GM08714 (cell line): ENCODE measurements around the gene CCT6B.

Source experiments
- H3K4me3 ChIP-seq: fragments of 200-500 bp; sonication (Bioruptor generic); 2 replicates; pipeline ENCODE4 v1.5.1; 2014; ENCODE audit warnings: mild to moderate bottlenecking, low read length, inconsistent platforms
- ZNF274 ChIP-seq: IDR thresholded peaks from 2 replicates; pipeline ENCODE4 v1.6.1; 2012; ENCODE audit warnings: mild to moderate bottlenecking, low read depth, low read length

CCT6B gene

DNA sequence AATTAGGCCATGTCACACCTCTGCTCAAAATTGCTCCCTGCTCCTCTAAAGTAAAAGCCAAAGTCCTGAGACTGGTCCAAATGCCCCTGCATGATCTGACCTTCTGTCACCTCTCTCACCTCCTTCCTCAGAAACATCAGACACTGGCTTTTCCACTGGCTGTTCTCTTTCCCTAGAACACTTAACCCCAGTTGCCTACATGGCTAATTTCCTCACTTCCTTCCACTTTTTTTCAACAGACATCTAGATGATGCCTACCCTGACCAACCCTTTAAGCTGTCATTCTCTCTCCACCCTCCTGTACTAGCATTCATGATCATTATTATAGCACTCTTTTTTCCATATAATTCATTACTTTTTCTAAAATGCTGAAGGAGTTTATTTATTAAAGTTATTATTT lies 31.0 kb downstream of the CCT6B start:
- no peak overlapping the region for H3K4me3 ChIP-seq
- TF ChIP-seq ZNF274 = no peak

DNA sequence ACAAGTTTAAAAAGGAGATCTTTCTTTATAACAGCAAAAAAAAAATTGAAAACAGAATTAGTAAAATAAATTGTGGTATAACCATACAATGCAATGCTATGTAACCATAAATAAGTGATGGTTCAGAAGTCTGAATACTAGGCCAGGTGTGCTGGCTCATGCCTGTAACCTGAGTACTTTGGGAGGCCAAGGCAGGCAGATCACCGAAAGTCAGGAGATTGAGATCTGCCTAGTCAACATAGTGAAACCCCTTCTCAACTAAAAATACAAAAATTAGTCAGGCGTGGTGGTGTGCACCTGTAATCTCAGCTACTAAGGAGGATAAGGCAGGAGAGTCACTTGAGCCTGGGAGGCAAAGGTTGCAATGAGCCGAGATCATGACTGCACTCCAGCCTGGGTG lies 34.6 kb downstream of the CCT6B start:
- no peak overlapping the region for H3K4me3 ChIP-seq
- no peak for TF ChIP-seq ZNF274

DNA sequence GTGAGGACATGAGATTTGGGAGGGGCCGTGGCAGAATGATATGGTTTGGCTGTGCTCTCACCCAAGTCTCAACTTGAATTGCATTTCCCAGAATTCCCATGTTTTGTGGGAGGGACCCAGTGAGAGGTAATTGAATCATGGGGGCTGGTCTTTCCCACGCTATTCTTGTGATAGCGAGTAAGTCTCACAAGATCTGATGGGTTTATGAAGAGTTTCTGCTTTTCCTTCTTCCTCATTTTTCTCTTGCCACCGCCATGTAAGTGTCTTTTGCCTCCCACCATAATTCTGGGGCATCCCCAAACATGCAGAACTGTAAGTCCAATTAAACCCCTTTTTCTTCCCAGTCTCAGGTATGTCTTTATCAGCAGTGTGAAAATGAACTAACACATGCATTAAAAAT lies 40.6 kb downstream of the CCT6B start:
- no peak for TF ChIP-seq ZNF274
- no peak overlapping the region for H3K4me3 ChIP-seq

DNA sequence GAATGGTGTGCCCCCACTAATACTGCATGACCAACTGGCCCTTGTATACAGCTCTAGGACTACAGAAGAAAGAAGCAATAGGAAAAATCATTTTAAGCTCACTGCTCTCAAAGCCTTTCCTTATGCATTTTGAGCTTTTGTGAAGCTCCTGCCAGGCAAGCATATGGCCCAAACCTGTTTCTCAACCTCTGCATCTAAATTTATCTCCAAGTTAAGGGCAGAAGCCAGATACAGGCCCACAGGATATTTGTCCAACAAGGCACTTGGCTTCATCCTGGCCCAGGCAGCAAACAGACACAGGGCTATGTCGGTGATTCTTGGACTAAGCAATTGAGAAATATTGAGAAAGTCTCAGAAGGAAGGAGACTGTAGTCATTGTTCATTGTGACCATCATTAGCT lies 43.9 kb downstream of the CCT6B start:
- H3K4me3 ChIP-seq = no peak overlapping the region
- no peak for TF ChIP-seq ZNF274

DNA sequence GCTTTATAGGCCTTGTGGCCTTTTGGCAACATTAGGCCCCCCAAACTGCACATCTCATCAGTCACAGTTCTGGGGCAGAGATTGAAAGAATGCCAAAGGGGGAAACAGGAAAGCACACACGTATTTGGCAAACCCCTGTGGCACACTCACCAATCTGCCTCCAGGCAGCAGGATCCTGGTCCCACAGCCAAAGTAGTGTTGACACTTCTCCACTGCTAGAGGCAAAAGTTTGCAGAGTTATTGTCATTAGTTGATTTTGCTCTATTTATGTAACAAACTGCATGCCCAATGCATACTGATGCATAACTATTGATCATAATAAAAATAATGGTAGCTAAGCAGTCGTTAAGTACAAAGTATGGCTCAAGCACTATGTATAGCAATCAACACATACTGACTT lies 45.1 kb downstream of the CCT6B start:
- no peak overlapping the region for H3K4me3 ChIP-seq
- TF ChIP-seq ZNF274 = no peak

DNA sequence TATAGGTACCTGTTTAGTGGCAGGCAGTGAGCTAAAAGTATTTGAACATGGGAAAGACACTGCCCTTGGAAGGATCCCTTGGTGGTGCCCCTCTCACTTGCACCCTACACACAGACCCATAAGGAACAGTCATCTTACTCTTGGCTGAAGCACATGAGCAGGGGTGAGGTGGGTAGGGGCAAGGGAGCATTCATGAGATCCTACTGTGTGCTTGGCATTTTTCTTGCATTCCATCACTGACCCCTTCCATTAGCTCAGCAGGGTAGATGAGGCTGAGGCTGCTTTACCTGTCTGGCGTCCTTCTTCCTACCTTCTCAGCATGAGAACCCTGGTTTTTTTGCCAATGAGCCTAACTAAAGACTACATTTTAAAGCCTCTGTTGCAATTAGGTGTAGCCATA lies 48.3 kb downstream of the CCT6B start:
- no peak for TF ChIP-seq ZNF274
- H3K4me3 ChIP-seq = no peak overlapping the region

DNA sequence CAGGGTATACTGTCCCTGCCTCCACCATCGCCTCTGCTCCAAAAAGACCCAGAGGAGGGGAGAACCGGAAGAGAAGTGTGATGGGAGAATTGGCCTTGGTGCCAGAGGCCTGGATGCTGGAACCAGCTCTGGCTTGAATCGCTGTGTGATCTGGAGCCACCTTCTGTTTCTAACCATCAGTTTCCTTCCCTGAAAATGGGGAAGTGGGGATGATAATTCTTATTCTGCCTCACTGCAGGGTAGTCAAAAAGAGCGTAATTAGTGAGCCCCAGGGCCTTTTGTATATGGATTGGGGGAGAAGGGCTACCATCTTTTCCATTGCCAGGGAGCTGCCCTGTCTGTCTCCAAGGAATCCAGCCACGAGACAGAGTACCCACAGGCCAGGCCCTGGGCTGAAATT lies 52.2 kb downstream of the CCT6B start:
- no peak for TF ChIP-seq ZNF274
- no peak overlapping the region for H3K4me3 ChIP-seq

DNA sequence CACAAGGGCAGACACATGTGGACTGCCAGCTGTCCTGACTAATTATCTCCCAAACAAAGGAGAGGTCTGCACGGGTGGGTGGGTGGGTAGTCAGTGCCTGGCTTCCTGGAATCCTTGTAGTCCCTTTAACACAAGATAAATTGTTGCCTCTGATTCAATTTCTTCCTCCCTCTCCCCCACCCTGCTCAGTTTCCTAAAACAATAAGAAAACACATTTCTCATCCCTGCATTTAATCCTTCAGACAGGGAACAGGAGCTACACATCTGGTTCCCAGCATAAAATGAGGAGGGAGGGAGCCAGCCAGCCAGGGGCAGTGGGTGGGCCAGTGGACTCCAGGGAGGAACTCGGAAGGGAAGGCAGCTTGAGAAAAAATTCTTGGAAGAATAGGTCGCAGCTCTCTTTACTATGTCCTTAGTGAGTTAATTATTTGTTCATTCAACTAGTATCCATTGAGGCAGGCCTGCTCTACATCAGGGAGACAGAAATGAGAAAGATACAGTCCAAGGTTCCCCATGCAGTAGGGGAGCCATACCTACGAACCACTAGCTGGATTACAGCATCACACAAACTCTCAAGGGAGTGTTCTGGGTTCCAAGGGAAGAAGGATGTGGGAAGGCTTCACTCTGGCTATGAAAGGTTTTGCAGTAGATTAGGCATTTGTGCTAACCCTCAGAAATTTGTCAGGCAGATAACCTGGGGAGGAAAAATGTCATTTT lies 58.3 kb downstream of the CCT6B start:
- no peak for TF ChIP-seq ZNF274
- no peak overlapping the region for H3K4me3 ChIP-seq

DNA sequence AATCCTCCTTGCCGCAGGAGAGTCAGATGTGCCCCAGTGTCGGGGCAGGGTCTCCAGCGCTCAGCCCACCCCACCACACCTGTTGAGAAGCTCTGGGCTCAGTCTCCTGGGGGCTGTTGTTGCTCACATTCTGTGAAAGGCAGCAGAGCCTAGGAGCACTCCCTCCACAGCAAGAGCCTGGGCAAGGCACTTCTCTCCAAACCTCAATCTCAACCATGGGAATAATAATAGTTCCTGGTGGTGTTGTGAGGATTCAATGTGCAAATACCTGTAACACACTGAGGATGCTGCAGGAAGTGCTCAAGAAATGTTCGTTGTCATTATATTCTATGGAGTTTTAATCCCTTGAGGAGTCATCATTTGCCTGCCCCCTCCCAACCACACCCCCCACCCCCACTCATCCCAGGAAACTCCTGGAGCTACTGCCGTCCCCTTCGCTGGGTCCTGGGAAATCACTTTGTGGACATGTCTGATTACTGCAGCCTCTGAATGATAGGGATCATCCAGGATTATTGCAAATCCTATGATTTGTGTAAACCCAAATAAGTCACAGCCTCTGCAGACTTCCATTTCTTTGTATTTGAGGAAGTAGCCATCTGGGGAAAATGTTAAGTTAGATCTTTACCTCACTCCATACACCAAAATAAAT lies 61.5 kb downstream of the CCT6B start:
- no peak for TF ChIP-seq ZNF274
- no peak overlapping the region for H3K4me3 ChIP-seq

DNA sequence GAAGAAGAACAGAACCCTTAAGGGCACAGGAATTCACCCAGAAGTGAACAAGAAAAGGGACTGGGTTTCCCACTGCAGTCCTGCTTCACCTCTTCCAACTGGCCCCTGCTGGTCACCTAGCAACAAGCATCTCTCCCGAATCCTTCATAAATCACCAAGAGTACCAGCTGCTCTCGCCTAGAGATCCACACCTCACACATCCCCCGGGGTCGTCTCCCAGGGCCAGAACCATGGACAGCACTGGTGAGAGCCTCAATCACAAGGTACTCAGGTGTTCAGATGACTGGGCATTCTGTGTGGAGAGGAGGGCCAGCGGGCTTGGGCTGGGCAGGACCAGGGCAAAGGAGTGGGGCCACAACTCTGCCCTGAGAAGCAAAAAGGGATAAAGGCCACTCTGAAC lies 65.9 kb downstream of the CCT6B start:
- no peak overlapping the region for H3K4me3 ChIP-seq
- no peak for TF ChIP-seq ZNF274

DNA sequence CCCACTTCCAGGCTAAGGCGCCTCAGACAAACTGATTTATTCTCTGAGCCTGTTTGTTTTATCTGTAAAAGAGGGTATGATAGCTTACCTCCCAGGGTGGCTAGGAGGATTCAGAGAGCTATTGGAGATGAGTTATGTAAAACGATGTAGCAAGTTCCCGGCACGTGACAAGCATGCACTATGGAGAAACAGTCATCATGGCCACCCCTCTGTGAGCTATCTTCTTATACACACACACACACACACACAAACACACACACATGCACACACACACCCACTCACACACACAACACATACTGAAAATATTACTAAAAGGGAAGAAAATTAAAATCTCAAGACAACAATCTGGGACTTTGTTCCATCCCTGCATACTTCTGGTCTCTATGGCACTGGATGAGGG lies 66.3 kb downstream of the CCT6B start:
- no peak overlapping the region for H3K4me3 ChIP-seq
- no peak for TF ChIP-seq ZNF274

DNA sequence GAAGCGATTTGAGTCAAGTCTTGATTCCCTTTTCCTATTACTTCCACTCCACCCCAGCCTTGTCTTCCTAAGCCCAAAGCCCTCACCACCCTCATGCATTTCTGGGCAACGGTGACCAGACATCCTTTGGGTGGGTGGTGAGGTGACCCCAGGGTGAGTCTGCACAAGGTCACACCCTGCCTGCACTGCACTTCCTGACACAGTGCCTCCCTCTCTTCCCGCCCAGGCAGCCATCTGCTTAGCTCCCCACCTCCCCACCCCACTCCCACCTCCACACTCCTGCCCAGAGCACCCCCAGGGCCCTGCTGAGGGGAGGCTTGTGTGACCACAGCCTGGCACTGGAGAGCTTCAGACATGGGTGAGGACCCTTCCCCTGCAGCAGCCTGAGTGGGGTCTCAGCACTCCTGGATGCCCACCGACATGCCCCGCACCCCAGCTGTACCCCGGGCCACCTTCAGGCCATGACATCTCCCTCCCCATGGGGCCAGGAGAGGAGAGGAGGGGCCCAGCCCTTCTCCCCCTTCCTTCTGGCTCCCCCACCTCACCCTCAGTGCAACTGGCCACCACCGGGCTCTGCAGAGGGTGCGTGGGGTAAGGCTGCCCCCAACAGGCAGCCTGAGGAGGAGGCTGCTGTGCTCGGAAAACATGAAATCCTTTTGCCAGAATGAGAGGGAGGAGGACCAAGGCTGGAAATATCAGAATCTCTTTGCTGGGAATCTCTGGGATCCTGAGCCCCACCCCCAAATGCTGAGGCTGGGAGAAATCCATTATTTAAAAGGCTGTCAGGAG lies 68.6 kb downstream of the CCT6B start:
- H3K4me3 ChIP-seq = no peak overlapping the region
- no peak for TF ChIP-seq ZNF274

DNA sequence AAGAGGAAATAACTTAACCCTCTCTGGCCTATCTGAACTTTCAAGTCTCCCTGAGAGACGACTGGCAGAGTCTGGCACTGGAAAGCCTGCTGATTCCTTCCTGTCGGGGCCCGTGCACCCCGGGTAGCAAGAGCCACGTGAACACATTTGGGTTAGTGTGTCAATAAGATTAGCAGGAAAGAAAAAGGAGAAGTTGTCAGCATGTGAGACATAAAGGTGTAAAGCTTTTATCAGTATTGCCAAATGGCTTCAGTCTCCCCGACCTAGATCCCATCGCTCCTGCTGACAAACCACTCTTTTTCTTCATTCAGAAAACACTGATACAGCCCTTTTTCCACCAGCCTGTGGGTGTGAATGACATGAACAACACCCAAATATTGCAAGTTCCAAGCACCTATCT lies 74.4 kb downstream of the CCT6B start:
- no peak overlapping the region for H3K4me3 ChIP-seq
- TF ChIP-seq ZNF274 = no peak

DNA sequence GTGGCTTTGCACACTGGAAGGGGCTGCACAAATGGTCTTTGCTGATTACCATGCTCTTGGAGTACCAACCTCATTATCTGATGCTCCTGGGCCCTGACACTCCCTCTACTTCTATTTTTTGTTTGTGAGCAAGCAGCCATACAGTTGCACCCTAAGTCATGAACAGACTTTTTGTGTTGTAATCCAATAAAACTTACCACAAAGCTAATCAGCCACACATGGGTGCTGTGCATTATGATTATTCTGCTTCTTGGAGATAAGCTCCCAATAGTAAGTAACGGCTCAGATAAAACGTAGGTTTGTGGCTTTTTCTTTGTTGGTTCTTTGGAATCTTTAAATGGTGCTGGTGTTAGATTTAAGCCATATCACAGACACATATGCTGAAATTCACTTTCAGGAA lies 76.2 kb downstream of the CCT6B start:
- no peak overlapping the region for H3K4me3 ChIP-seq
- TF ChIP-seq ZNF274 = no peak

DNA sequence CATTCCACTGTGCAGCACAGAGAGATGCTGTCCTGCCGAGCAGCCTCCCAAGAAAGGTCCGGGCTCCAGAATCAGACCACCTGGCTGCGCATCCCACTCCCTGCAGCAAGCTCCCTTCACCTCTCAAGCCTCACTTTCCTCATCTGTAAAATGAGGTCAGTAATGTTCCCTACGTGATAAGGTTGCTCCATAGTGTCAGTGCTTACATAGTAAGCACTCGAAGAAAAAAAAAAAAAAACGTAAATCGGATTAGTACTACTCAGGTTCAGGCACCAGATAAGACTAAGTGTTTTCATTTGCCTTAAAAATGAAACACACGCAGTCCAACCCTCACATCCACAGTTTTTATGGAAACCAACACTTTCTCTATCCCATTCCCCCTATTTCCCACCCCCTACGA lies 76.7 kb downstream of the CCT6B start:
- TF ChIP-seq ZNF274 = no peak
- no peak overlapping the region for H3K4me3 ChIP-seq
